ENCODE results near the gene ZFYVE9. TPM values are rescaled to one million over a fixed set of nuclear protein-coding genes. Genes with fewer than 3 reads are reported as not detected.
A peak's percentile ranks its signal among the peaks of the same experiment; 100 is the strongest.

ZFYVE9 gene
- total and polyA plus RNA-seq, 9 of the 15 experiments (the other 6 are each of a cell fraction or from before 2014, with no cell fraction given) = 0.52 to 14.4 (median 8.9) TPM

DNA sequence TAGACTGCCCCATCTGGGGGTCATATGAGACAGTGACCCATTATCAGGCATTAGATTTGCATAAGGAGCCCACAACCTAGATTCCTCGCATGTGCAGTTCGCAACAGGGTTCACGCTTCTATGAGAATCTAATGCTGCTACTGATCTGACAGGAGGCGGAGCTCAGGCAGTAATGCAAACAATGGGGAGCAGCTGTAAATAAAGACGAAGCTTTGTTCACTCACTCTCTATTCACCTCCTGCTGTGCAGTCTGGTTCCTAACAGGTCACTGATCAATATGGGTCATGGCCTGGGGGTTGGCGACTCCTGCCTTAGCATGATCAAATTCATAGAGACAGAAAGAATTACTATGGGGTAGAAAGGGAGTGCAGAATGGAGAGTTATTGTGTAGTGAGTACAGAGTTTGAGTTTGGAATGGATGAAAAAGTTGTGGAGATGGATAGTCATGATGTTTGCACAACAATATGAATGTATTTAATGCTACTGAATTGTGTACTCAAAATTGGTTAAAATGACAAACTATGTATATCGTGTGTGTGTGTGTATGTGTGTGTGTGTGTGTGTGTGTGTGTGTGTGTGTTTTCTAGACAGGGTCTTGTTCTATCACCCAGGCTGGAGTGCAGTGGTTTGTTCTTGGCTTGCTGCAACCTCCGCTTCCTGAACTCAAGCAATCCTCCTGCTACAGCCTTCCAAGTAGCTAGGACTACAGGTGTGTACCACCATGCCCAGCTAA, 43.6 kb upstream of the ZFYVE9 start:
- CTCF ChIA-PET (ENCODE audit: low intra/inter-chr PET ratio) = no interaction called here
- no peak overlapping the region for H3K9ac ChIP-seq (ENCODE audit: insufficient read depth in 1 of 2, low read depth in 2 of 2, low read length in 2 of 2)
- FAIRE-seq (no peak), ATAC-seq (no peak; the same call in 2 of the 3 replicates), DNase-seq (ENCODE audit: extremely low read depth in 1 of 4, low spot score in 3 of 4) (no peak)
- intact Hi-C loops (cut with micrococcal nuclease) = no loop called here
- no peaks in the 10 kb centered on the region for H3K9me1 ChIP-seq (ENCODE audit: control insufficient read depth, insufficient read depth, low read length)
- POLR2A ChIA-PET = interaction anchor here (2.6 kb wide), 1 partner anchor 11 kb away, joined by 8 read pairs; no protein-coding TSS in a partner anchor
- no peaks in the 10 kb centered on the region for H3K4me1 ChIP-seq (replicated peaks in 1 of 2; ENCODE audit: control insufficient read depth in 2 of 2, insufficient read depth in 2 of 2, low read length in 2 of 2)
- no peaks in the 10 kb centered on the region for H3K9me3 ChIP-seq (replicated peaks; ENCODE audit: control insufficient read depth, insufficient read depth, low read depth, low read length)
- H3K27ac ChIP-seq (ENCODE audit: extremely low read depth, low read depth, low read length) = no peak overlapping the region
- no peaks in the 10 kb centered on the region for H3K79me2 ChIP-seq (ENCODE audit: control insufficient read depth, insufficient read depth, low read length)
- no peaks in the 10 kb centered on the region for H3K27me3 ChIP-seq (ENCODE audit: control insufficient read depth in 2 of 2, insufficient read depth in 2 of 2, low read length in 2 of 2)
- no peaks in the 10 kb centered on the region for H3K36me3 ChIP-seq (ENCODE audit: control insufficient read depth, insufficient read depth, low read length)
- no peak overlapping the region for H3K4me3 ChIP-seq
- no TSS peak for BruUV-seq (replicated peaks)
- H2AFZ ChIP-seq (ENCODE audit: low read depth, low read length) = peak overlapping the region; percentile 16; the same call in 1 of the 2 replicates
- H4K20me1 ChIP-seq (replicated peaks; ENCODE audit: control insufficient read depth, insufficient read depth, low read length) = no peaks in the 10 kb centered on the region
- peak; percentile 71; the same call in 1 of the 2 replicates for TF ChIP-seq MCM3 (IDR thresholded peaks at IDR 0.05)
- TF ChIP-seq, protein P1, sequence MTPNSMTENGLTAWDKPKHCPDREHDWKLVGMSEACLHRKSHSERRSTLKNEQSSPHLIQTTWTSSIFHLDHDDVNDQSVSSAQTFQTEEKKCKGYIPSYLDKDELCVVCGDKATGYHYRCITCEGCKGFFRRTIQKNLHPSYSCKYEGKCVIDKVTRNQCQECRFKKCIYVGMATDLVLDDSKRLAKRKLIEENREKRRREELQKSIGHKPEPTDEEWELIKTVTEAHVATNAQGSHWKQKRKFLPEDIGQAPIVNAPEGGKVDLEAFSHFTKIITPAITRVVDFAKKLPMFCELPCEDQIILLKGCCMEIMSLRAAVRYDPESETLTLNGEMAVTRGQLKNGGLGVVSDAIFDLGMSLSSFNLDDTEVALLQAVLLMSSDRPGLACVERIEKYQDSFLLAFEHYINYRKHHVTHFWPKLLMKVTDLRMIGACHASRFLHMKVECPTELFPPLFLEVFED (CRISPR knock-in tag; conservative IDR thresholded peaks at IDR 0.05) = no peak
- TF ChIP-seq, protein P2, sequence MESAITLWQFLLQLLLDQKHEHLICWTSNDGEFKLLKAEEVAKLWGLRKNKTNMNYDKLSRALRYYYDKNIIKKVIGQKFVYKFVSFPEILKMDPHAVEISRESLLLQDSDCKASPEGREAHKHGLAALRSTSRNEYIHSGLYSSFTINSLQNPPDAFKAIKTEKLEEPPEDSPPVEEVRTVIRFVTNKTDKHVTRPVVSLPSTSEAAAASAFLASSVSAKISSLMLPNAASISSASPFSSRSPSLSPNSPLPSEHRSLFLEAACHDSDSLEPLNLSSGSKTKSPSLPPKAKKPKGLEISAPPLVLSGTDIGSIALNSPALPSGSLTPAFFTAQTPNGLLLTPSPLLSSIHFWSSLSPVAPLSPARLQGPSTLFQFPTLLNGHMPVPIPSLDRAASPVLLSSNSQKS (CRISPR knock-in tag; IDR thresholded peaks at IDR 0.05) = no peak
- in situ Hi-C loops (cut with MboI) = no loop called here
- WGBS (ENCODE audit: insufficient coverage, low coverage, missing lambda C conversion rate) = 14% methylated on average over 8 of the region's 8 CpGs
- H3K4me2 ChIP-seq (ENCODE audit: insufficient read depth, low read length) = no peak overlapping the region

All from K562 (cell line).